GM21381 (cell line): ENCODE measurements around the gene RAB11A.

ENCODE experiments used
- ATAC-seq: cut with Tn5 transposase; IDR thresholded peaks from one replicate; pipeline ENCODE4 v1.9.1; 2021; ENCODE audit warnings: mild to moderate bottlenecking, moderate library complexity; ENCODE audit not compliant: unreplicated experiment

RAB11A gene

GRCh38 chr15:65914981-65915925 lies 46.0 kb downstream of the RAB11A start:
- ATAC-seq: no peak

GRCh38 chr15:65916041-65916663 lies 46.9 kb downstream of the RAB11A start:
- ATAC-seq: no peak

- ATAC-seq: peak; percentile 52
Measured at GRCh38 chr15:65916664-65917406, 47.5 kb downstream of the RAB11A start.

- peak; percentile 4 for ATAC-seq
Measured at GRCh38 chr15:65917407-65917756, 48.1 kb downstream of the RAB11A start.

- no peak for ATAC-seq
Measured at GRCh38 chr15:65917936-65918335, 48.6 kb downstream of the RAB11A start.

GRCh38 chr15:65918357-65918920 lies 49.1 kb downstream of the RAB11A start:
- no peak for ATAC-seq

GRCh38 chr15:65918945-65919344 lies 49.7 kb downstream of the RAB11A start:
- ATAC-seq: no peak

GRCh38 chr15:65919353-65919752 lies 50.1 kb downstream of the RAB11A start:
- no peak for ATAC-seq

GRCh38 chr15:65920121-65920520 lies 50.8 kb downstream of the RAB11A start:
- no peak for ATAC-seq

GRCh38 chr15:65920825-65921309 lies 51.6 kb downstream of the RAB11A start:
- peak; percentile 36 for ATAC-seq

- ATAC-seq: no peak
Measured at GRCh38 chr15:65921780-65922179, 52.5 kb downstream of the RAB11A start.

GRCh38 chr15:65922621-65923020 lies 53.3 kb downstream of the RAB11A start:
- ATAC-seq: no peak

- no peak for ATAC-seq
Measured at GRCh38 chr15:65923264-65923663, 54.0 kb downstream of the RAB11A start.

- no peak for ATAC-seq
Measured at GRCh38 chr15:65924004-65924403, 54.7 kb downstream of the RAB11A start.

- ATAC-seq: no peak
Measured at GRCh38 chr15:65925338-65925737, 56.0 kb downstream of the RAB11A start.

- no peak for ATAC-seq
Measured at GRCh38 chr15:65926459-65926858, 57.2 kb downstream of the RAB11A start.

- peak; percentile 67 for ATAC-seq
Measured at GRCh38 chr15:65926899-65927298, 57.6 kb downstream of the RAB11A start.

- no peak for ATAC-seq
Measured at GRCh38 chr15:65927545-65927944, 58.3 kb downstream of the RAB11A start.

GRCh38 chr15:65929573-65929972 lies 60.3 kb downstream of the RAB11A start:
- no peak for ATAC-seq

- no peak for ATAC-seq
Measured at GRCh38 chr15:65930134-65930533, 60.8 kb downstream of the RAB11A start.

GRCh38 chr15:65931221-65931620 lies 61.9 kb downstream of the RAB11A start:
- ATAC-seq: no peak
